Stimulated activated effector memory CD8-positive, alpha-beta T cell treated with anti-CD3 and anti-CD28 coated beads, Interleukin-12 subunit alpha, Interleukin-12 subunit beta, amount 100 ng/mL, for 72 hours (primary cell): ENCODE results near the gene ZNF184.

ENCODE experiments used
- ATAC-seq: fragments of 150-1000 bp; cut with Tn5 transposase; 2 replicates; pipeline ENCODE4 v1.10.0; 2021
- DNase-seq, 2 donors: peaks; one replicate each; pipeline ENCODE4 v3.0.0; 2021 to 2022; ENCODE audit warnings: low spot score in 2 of 2
- H3K27ac Mint-ChIP-seq: one replicate; pipeline ENCODE4 v1.8.0; 2022; ENCODE audit warnings: mild to moderate bottlenecking, mixed read lengths
- H3K36me3 Mint-ChIP-seq: one replicate; pipeline ENCODE4 v1.8.0; 2022; ENCODE audit warnings: mild to moderate bottlenecking, mixed read lengths
- H3K4me1 Mint-ChIP-seq: one replicate; pipeline ENCODE4 v1.8.0; 2022; ENCODE audit warnings: mixed read lengths
- H3K4me3 Mint-ChIP-seq: one replicate; pipeline ENCODE4 v1.8.0; 2022; ENCODE audit warnings: mild to moderate bottlenecking, mixed read lengths
- H3K9me3 Mint-ChIP-seq: one replicate; pipeline ENCODE4 v1.8.0; 2022; ENCODE audit warnings: mixed read lengths

The ZNF184 gene

GRCh38 chr6:27414300-27414699, 58.6 kb downstream of the ZNF184 start:
- ATAC-seq (no peak), DNase-seq (no peak)
- no peaks in the 10 kb centered on the region for H3K4me1 Mint-ChIP-seq
- no peaks in the 10 kb centered on the region for H3K36me3 Mint-ChIP-seq
- no peak overlapping the region for H3K27ac Mint-ChIP-seq
- no peak overlapping the region for H3K4me3 Mint-ChIP-seq
- H3K9me3 Mint-ChIP-seq = no peaks in the 10 kb centered on the region

- H3K36me3 Mint-ChIP-seq = no peaks in the 10 kb centered on the region
- peaks cover 13% of the 10 kb centered on the region for H3K9me3 Mint-ChIP-seq
- H3K27ac Mint-ChIP-seq = no peak overlapping the region
- no peak for ATAC-seq
- no peak for DNase-seq
- no peak overlapping the region for H3K4me3 Mint-ChIP-seq
- H3K4me1 Mint-ChIP-seq = no peaks in the 10 kb centered on the region
These were observed 65.6 kb downstream of the ZNF184 start for GRCh38 chr6:27407153-27407814.

GRCh38 chr6:27406085-27406484, 66.8 kb downstream of the ZNF184 start:
- Mint-ChIP-seq H3K4me3 (no peak overlapping the region), H3K36me3 (no peaks in the 10 kb centered on the region), H3K9me3 (peaks cover 21% of the 10 kb centered on the region), H3K27ac (no peak overlapping the region), H3K4me1 (no peaks in the 10 kb centered on the region)
- DNase-seq (no peak), ATAC-seq (no peak)

GRCh38 chr6:27400877-27401642, 71.8 kb downstream of the ZNF184 start:
- peaks cover 27% of the 10 kb centered on the region for H3K9me3 Mint-ChIP-seq
- peaks cover 13% of the 10 kb centered on the region for H3K36me3 Mint-ChIP-seq
- no peak overlapping the region for H3K27ac Mint-ChIP-seq
- ATAC-seq (no peak), DNase-seq (no peak)
- no peak overlapping the region for H3K4me3 Mint-ChIP-seq
- no peaks in the 10 kb centered on the region for H3K4me1 Mint-ChIP-seq
